K562 (cell line): ENCODE measurements around the gene B3GALT6.

Experiments used
- CBFB ChIP-seq: sonication (generic); formaldehyde crosslinking; IDR thresholded peaks from 2 replicates; pipeline ENCODE4 v1.4.0; 2020; ENCODE audit warnings: mild to moderate bottlenecking, missing genetic modification reagents
- CHCHD3 ChIP-seq: fragments of 250-450 bp; sonication (Bioruptor Pico); IDR thresholded peaks from 2 replicates; pipeline ENCODE4 v2.1.2; 2022; ENCODE audit warnings: mild to moderate bottlenecking
- CHD1 ChIP-seq: fragments of 200-600 bp; sonication (generic); IDR thresholded peaks from one replicate; pipeline ENCODE4 v1.6.1; 2012; ENCODE audit warnings: mild to moderate bottlenecking, moderate library complexity, low read length, inconsistent platforms
- HNRNPL ChIP-seq: fragments of 200-400 bp; formaldehyde crosslinking; IDR thresholded peaks from 2 replicates; pipeline ENCODE4 v1.6.1; 2017; ENCODE audit warnings: low read depth, mild to moderate bottlenecking, low read length
- RBM39 ChIP-seq: fragments of 200-400 bp; formaldehyde crosslinking; optimal IDR thresholded peaks from 2 replicates; pipeline ENCODE3; 2018; ENCODE audit warnings: low read depth, low read length
- SMC3 ChIP-seq: conservative IDR thresholded peaks from 2 replicates; pipeline ENCODE4 v1.6.1; 2011; ENCODE audit warnings: low read depth, low read length, improper control_type of control experiment; ENCODE audit not compliant: insufficient read depth

GRCh38 chr1:1197188-1197500 is 34.9 kb upstream of the B3GALT6 start:
- no peak for TF ChIP-seq CHD1
- no peak for TF ChIP-seq HNRNPL
- no peak for TF ChIP-seq CHCHD3 (CRISPR knock-in tag)
- TF ChIP-seq RBM39: no peak
- TF ChIP-seq SMC3: no peak
- no peak for TF ChIP-seq CBFB
